WI38 (cell line): ENCODE results near the gene EML2.

Experiments
- H3K4me3 ChIP-seq: 2 replicates; pipeline ENCODE4 v1.5.1; 2011; ENCODE audit warnings: low read depth, mild to moderate bottlenecking, control low read depth, low read length
- TF ChIP-seq, protein P1 (sequence below): IDR thresholded peaks from 2 replicates; pipeline ENCODE4 v1.5.1; 2012; ENCODE audit warnings: low read depth, mild to moderate bottlenecking, control low read depth, low read length

Gene EML2

DNA sequence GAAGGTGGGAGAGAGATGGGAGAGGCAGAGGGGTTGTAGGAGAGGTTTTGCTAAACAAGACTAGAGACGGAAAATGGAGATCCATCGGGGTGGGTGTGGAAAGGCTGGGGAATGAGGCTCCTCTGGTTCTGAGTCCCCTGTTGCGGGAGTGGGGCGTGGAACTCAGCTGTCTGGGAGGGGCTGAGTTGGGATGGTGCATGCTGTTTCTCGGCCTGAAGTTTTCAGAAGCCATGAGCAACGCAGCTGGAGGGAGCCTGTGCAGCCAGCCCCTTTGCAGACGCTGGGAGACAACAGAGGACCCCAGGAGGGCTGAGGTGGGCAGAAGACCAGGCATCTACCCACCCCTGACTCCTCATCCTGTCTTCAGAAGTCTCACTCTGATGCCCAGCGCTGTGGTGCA is 21.4 kb upstream of the EML2 start:
- H3K4me3 ChIP-seq = no peak overlapping the region
- TF ChIP-seq, protein P1, sequence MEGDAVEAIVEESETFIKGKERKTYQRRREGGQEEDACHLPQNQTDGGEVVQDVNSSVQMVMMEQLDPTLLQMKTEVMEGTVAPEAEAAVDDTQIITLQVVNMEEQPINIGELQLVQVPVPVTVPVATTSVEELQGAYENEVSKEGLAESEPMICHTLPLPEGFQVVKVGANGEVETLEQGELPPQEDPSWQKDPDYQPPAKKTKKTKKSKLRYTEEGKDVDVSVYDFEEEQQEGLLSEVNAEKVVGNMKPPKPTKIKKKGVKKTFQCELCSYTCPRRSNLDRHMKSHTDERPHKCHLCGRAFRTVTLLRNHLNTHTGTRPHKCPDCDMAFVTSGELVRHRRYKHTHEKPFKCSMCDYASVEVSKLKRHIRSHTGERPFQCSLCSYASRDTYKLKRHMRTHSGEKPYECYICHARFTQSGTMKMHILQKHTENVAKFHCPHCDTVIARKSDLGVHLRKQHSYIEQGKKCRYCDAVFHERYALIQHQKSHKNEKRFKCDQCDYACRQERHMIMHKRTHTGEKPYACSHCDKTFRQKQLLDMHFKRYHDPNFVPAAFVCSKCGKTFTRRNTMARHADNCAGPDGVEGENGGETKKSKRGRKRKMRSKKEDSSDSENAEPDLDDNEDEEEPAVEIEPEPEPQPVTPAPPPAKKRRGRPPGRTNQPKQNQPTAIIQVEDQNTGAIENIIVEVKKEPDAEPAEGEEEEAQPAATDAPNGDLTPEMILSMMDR = no peak

GRCh38 chr19:45659096-45659729 is 20.0 kb upstream of the EML2 start:
- TF ChIP-seq, protein P1 = no peak
- H3K4me3 ChIP-seq = no peak overlapping the region

GRCh38 chr19:45657520-45658167 is 18.4 kb upstream of the EML2 start:
- H3K4me3 ChIP-seq = no peak overlapping the region
- TF ChIP-seq, protein P1 = no peak

DNA sequence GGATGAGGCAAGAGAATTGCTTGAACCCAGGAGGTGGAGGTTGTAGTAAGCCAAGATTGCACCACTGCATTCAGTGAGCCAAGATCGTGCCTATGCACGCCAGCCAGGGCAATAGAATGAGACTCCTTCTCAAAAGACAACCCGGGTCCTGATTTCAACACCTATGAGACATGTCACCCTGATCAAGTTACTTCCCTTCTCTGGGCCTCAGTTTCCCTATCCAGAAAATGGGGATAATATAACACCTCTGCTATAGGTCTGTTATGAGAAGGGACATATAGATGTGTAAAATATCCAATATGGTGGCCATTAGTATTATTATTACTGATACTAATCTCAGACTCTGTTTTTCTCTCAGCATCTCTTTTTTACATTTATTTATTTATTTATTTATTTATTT is 15.9 kb upstream of the EML2 start:
- no peak overlapping the region for H3K4me3 ChIP-seq
- TF ChIP-seq, protein P1 = no peak

- TF ChIP-seq, protein P1 = no peak
- H3K4me3 ChIP-seq = no peak overlapping the region
Measured at GRCh38 chr19:45653634-45654033, 14.4 kb upstream of the EML2 start.

DNA sequence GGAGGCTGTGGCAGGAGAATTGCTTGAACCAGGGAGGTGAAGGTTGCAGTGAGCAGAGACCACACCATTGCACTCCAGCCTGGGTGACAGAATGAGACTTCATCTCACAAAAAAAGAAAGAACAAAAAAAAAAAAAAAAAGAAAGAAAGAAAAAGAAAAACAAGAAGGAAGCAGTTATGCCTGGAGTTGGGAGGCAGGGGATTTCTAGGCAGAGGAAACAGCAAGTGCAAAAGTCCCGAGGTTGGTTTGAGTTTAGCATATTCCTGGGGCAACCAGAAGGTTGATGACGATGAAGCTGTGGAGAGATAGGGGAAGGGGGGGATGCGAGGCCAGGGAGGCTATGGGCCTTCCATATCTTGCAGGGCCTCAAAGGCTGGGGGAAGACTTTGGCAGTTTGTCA is 11.5 kb upstream of the EML2 start:
- no peak overlapping the region for H3K4me3 ChIP-seq
- TF ChIP-seq, protein P1 = no peak

- H3K4me3 ChIP-seq = peak overlapping the region; percentile 58
- TF ChIP-seq, protein P1 = no peak
Measured at GRCh38 chr19:45646345-45646698, 7.1 kb upstream of the EML2 start.
